ENCODE measurements around the gene CYP24A1. TPM values are rescaled to one million over a fixed set of nuclear protein-coding genes. Genes with fewer than 3 reads are reported as not detected.

CYP24A1 gene
- total and polyA plus RNA-seq, 8 donors = 0.64 to 3.4 TPM; not detected in 6

DNA sequence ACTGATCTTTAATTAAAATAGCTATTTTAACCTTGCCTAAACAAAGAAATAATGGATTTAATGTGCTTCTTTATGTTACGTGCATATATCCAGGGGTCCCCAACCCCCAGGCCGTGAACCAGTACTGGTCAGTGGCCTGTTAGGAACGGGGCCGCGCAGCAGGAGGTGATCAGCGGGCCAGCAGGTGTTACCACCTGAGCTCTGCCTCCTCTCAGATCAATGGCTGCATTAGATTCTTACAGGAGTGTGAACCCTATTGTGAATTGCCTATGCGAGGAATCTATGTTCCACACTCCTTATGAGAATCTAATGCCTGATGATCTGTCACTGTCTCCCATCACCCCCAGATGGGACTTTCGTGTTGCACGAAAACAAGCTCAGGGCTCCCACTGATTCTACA lies 8.8 kb downstream of the CYP24A1 start:
- H3K4me3 ChIP-seq = no peak overlapping the region
- intact Hi-C loops (cut with DNase I) = no loop called here
- no peak for DNase-seq
- H3K4me1 ChIP-seq = no peaks in the 10 kb centered on the region
- no peaks in the 10 kb centered on the region for H3K9me3 ChIP-seq
- ATAC-seq = no peak
- peaks cover 8 to 79% of the 10 kb centered on the region in 2 donors for H3K27me3 ChIP-seq
- H3K27ac ChIP-seq = no peak overlapping the region
- TF ChIP-seq, protein P1, sequence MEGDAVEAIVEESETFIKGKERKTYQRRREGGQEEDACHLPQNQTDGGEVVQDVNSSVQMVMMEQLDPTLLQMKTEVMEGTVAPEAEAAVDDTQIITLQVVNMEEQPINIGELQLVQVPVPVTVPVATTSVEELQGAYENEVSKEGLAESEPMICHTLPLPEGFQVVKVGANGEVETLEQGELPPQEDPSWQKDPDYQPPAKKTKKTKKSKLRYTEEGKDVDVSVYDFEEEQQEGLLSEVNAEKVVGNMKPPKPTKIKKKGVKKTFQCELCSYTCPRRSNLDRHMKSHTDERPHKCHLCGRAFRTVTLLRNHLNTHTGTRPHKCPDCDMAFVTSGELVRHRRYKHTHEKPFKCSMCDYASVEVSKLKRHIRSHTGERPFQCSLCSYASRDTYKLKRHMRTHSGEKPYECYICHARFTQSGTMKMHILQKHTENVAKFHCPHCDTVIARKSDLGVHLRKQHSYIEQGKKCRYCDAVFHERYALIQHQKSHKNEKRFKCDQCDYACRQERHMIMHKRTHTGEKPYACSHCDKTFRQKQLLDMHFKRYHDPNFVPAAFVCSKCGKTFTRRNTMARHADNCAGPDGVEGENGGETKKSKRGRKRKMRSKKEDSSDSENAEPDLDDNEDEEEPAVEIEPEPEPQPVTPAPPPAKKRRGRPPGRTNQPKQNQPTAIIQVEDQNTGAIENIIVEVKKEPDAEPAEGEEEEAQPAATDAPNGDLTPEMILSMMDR (IDR thresholded peaks at IDR 0.05) = no peak
- H3K36me3 ChIP-seq = no peaks in the 10 kb centered on the region

DNA sequence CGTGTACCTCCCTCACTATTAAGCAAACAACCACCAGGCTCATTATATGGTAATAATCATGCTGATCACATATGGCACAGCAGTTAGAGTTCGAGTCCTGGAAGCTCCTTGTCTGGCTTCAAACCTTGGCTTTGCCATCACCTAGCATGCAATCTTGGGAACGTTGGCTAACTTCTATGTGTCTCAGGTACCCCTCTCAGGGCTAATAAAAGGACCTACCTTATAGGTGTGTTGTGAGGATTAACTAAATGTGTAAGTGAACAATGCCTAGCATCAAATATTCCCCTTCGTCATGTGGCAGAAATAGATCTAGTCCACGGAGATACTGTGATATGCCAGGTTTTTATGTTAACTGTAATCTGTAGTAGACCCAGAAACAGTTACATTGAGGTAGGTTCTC lies 10.4 kb downstream of the CYP24A1 start:
- H3K27ac ChIP-seq = no peak overlapping the region
- TF ChIP-seq, protein P1 (IDR thresholded peaks at IDR 0.05) = no peak
- H3K27me3 ChIP-seq = peaks cover 4 to 73% of the 10 kb centered on the region in 2 donors
- H3K4me1 ChIP-seq = no peaks in the 10 kb centered on the region
- H3K36me3 ChIP-seq = no peaks in the 10 kb centered on the region
- intact Hi-C loops (cut with DNase I) = no loop called here
- no peak overlapping the region for H3K4me3 ChIP-seq
- H3K9me3 ChIP-seq = no peaks in the 10 kb centered on the region
- no peak for DNase-seq
- ATAC-seq = no peak

DNA sequence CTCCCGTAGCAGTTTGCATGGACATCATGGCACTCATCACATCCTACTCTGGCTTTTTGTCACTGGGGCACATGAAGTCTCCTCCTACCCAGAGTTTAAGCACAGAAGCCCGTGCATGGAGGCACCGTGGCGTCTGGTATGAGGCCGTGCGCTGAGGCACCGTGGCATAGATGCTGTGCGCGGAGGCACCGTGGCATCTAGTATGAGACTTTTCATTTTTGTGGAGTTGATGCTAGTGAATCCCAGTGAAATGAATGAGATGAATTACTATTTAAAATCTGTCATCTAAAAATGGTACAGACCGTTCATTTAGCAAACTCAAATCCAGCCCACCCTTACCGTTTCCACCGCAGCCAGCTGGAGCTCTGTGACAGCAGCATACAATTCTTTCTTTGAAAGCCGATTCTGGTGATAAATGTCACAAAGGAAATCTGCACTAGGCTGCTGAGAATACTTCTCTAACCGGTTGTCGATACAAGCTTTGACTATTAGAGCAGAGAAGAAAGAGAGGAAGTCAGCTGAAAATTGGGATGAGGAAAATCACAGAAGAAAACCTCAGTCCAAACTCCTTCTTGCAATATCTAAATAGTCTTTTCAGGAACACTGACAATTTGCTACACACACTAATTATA lies 11.3 kb downstream of the CYP24A1 start:
- intact Hi-C loops (cut with DNase I) = no loop called here
- Histone ChIP-seq H3K9me3 (no peaks in the 10 kb centered on the region), H3K4me1 (no peaks in the 10 kb centered on the region), H3K36me3 (no peaks in the 10 kb centered on the region), H3K4me3 (no peak overlapping the region), H3K27me3 (peaks cover 0 to 64% of the 10 kb centered on the region in 2 donors), H3K27ac (no peak overlapping the region)
- ATAC-seq (no peak), DNase-seq (peak in 1 of 4 donors; percentile 57)
- TF ChIP-seq, protein P1 (IDR thresholded peaks at IDR 0.05) = no peak

DNA sequence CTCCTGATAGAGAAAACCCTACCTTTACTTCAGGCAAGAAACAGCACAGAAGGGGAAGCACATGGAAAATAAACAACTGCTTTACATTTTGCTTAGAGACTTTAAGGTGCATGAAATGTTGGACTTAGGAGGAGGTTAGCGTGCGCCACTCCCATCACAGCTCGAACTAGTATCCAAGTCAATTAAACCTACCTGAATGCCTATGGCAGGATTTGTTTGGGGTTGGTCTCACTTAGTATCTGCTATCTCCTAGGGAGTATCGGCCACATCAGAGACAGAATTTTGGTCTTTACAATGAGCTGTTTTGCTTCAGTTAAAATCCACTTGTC lies 12.0 kb downstream of the CYP24A1 start:
- intact Hi-C loops (cut with DNase I) = no loop called here
- Histone ChIP-seq H3K27ac (no peak overlapping the region), H3K36me3 (no peaks in the 10 kb centered on the region), H3K9me3 (no peaks in the 10 kb centered on the region), H3K27me3 (peaks cover 0 to 57% of the 10 kb centered on the region in 2 donors), H3K4me1 (no peaks in the 10 kb centered on the region), H3K4me3 (no peak overlapping the region)
- TF ChIP-seq, protein P1 (IDR thresholded peaks at IDR 0.05) = no peak
- DNase-seq = no peak
- ATAC-seq = no peak

DNA sequence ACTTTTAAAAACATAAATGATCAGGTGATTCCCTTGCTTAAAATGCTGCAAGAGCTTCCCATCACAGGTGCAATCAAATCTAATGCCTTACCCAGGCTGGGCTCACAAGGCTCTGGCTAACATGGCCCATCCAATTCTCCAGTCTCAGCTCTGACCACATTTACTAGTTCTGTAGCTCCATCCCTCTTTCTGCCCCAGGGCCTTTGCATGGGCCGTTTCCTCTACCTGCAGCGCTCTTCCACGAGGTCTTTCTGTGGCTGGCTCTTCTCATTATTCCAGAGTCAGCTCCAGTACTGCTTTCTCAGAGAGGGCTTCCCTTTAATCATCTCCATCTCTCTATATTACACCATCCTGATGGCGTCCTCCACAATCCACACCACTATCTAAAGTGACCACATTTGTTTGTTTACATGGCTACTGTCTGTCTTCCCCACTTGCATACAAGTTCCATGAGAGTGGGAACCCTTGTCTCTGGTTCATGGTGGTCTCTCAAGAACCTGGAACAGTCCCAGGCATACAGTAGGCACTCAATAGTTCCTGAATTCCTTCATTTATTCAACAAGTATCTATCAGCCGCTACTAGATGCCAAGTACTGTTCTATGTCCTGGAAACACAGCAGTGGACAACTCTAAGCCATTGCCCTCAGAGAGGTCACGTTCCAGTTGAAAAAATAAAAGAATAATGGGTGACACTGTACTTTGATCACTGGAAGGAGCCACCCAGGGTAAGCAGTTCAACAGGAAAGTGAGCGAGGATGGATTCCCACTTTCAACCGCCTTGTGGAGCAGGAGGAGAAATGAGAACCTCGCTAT lies 12.6 kb downstream of the CYP24A1 start:
- intact Hi-C loops (cut with DNase I) = no loop called here
- Histone ChIP-seq H3K4me3 (no peak overlapping the region), H3K27ac (no peak overlapping the region), H3K27me3 (peaks cover 0 to 52% of the 10 kb centered on the region in 2 donors), H3K4me1 (no peaks in the 10 kb centered on the region), H3K9me3 (no peaks in the 10 kb centered on the region), H3K36me3 (no peaks in the 10 kb centered on the region)
- ATAC-seq (no peak), DNase-seq (no peak)
- TF ChIP-seq, protein P1 (IDR thresholded peaks at IDR 0.05) = no peak
